ENCODE data around the gene SCNN1A.
A peak's percentile ranks its signal among the peaks of the same experiment; 100 is the strongest.
"Not testable (repeated sequence)": the region's sequence is repeated elsewhere in the genome, so short reads cannot be mapped to it uniquely, and the experiment has no call there.

Gene SCNN1A

GRCh38 chr12:6340032-6340638 is 35.2 kb downstream of the SCNN1A start:
- peak; percentile 78 for DNase-seq (ENCODE audit: low read depth)
- no peak for TF ChIP-seq CTCF (IDR thresholded peaks at IDR 0.05; ENCODE audit: control insufficient read depth, extremely low read depth, insufficient read depth)
- peak overlapping the region; percentile 92 for H3K4me3 ChIP-seq (ENCODE audit: low read depth, low read length)

GRCh38 chr12:6338955-6339354 is 36.4 kb downstream of the SCNN1A start:
- no peak for DNase-seq (ENCODE audit: low read depth)
- TF ChIP-seq CTCF (IDR thresholded peaks at IDR 0.05; ENCODE audit: control insufficient read depth, extremely low read depth, insufficient read depth), result no peak
- peak overlapping the region; percentile 92; the same call in 1 of the 2 replicates for H3K4me3 ChIP-seq (ENCODE audit: low read depth, low read length)

- H3K4me3 ChIP-seq (ENCODE audit: low read depth, low read length); DNase-seq (ENCODE audit: low read depth): not testable (repeated sequence)
Measured at GRCh38 chr12:6338536-6338935, 36.8 kb downstream of the SCNN1A start.

- no peak overlapping the region for H3K4me3 ChIP-seq (ENCODE audit: low read depth, low read length)
Measured at GRCh38 chr12:6337958-6338433, 37.4 kb downstream of the SCNN1A start.

GRCh38 chr12:6336889-6337853 is 38.2 kb downstream of the SCNN1A start:
- DNase-seq (ENCODE audit: low read depth), result no peak

More at GRCh38 chr12:6337958-6338433, 37.4 kb downstream of the SCNN1A start:
- TF ChIP-seq CTCF (IDR thresholded peaks at IDR 0.05; ENCODE audit: control insufficient read depth, extremely low read depth, insufficient read depth), result no peak
- no peak for DNase-seq (ENCODE audit: low read depth)

GRCh38 chr12:6336079-6336888 is 39.1 kb downstream of the SCNN1A start:
- H3K4me3 ChIP-seq (ENCODE audit: low read depth, low read length), result peak overlapping the region; percentile 50
- peak; percentile 96 for DNase-seq (ENCODE audit: low read depth)
- no peak for TF ChIP-seq CTCF (IDR thresholded peaks at IDR 0.05; ENCODE audit: control insufficient read depth, extremely low read depth, insufficient read depth)

More at GRCh38 chr12:6336889-6337853, 38.2 kb downstream of the SCNN1A start:
- TF ChIP-seq CTCF (IDR thresholded peaks at IDR 0.05; ENCODE audit: control insufficient read depth, extremely low read depth, insufficient read depth), result no peak
- H3K4me3 ChIP-seq (ENCODE audit: low read depth, low read length), result peak overlapping the region; percentile 50

Measured in LNCaP clone FGC (cell line).